H9 (cell line): ENCODE measurements around the gene MICAL2. TPM values are rescaled to one million over a fixed set of nuclear protein-coding genes. Genes with fewer than 3 reads are reported as not detected.

ENCODE experiments used
- DNase-seq: peaks from one replicate; pipeline ENCODE4 v3.0.0-alpha.2; 2017
- H2AFZ ChIP-seq: one replicate; pipeline ENCODE4 v1.6.1; 2013; ENCODE audit warnings: mild to moderate bottlenecking, low read length, control low read depth, moderate library complexity
- H2AK5ac ChIP-seq: 2 replicates; pipeline ENCODE4 v1.6.1; 2013; ENCODE audit warnings: low read length, control low read depth, mixed read lengths; ENCODE audit not compliant: insufficient read length
- H2BK120ac ChIP-seq: one replicate; pipeline ENCODE4 v1.6.1; 2013; ENCODE audit warnings: low read depth, mild to moderate bottlenecking, low read length, control low read depth, inconsistent platforms; ENCODE audit not compliant: poor library complexity, severe bottlenecking
- H2BK12ac ChIP-seq: 2 replicates; pipeline ENCODE4 v1.6.1; 2013; ENCODE audit warnings: low read length, control low read depth, mixed read lengths, low read depth; ENCODE audit not compliant: insufficient read length
- H2BK15ac ChIP-seq: 2 replicates; pipeline ENCODE4 v1.6.1; 2013; ENCODE audit warnings: low read depth, low read length, control low read depth
- H2BK20ac ChIP-seq: one replicate; pipeline ENCODE4 v1.6.1; 2013; ENCODE audit warnings: low read depth, mild to moderate bottlenecking, low read length, control low read depth, inconsistent platforms; ENCODE audit not compliant: poor library complexity, severe bottlenecking
- H2BK5ac ChIP-seq: 2 replicates; pipeline ENCODE4 v1.6.1; 2013; ENCODE audit warnings: low read length, control low read depth, mixed read lengths; ENCODE audit not compliant: insufficient read length
- H3K14ac ChIP-seq: 2 replicates; pipeline ENCODE4 v1.6.1; 2013; ENCODE audit warnings: low read length, control low read depth; ENCODE audit not compliant: insufficient read depth
- H3K18ac ChIP-seq: 2 replicates; pipeline ENCODE4 v1.6.1; 2013; ENCODE audit warnings: low read depth, mild to moderate bottlenecking, mixed read lengths, low read length, control low read depth; ENCODE audit not compliant: insufficient read length
- H3K23ac ChIP-seq: 2 replicates; pipeline ENCODE4 v1.6.1; 2013; ENCODE audit warnings: low read length, control low read depth, mixed read lengths, low read depth; ENCODE audit not compliant: insufficient read length
- H3K23me2 ChIP-seq: 2 replicates; pipeline ENCODE4 v1.6.1; 2013; ENCODE audit warnings: low read depth, mild to moderate bottlenecking, mixed read lengths, low read length, control low read depth; ENCODE audit not compliant: insufficient read length, poor library complexity, severe bottlenecking
- H3K27ac ChIP-seq: 2 replicates; pipeline ENCODE4 v1.5.1; 2013; ENCODE audit warnings: low read length, control low read depth, mixed read lengths, low read depth; ENCODE audit not compliant: insufficient read length
- H3K27me3 ChIP-seq: 2 replicates; pipeline ENCODE4 v1.6.1; 2013; ENCODE audit warnings: low read length, control low read depth, inconsistent platforms; ENCODE audit not compliant: insufficient read depth
- H3K4ac ChIP-seq: 2 replicates; pipeline ENCODE4 v1.6.1; 2013; ENCODE audit warnings: low read depth, mild to moderate bottlenecking, control low read depth, inconsistent platforms, low read length, moderate library complexity
- H3K4me1 ChIP-seq: 2 replicates; pipeline ENCODE4 v1.6.1; 2013; ENCODE audit warnings: low read length, control low read depth, inconsistent platforms; ENCODE audit not compliant: insufficient read depth
- H3K4me2 ChIP-seq: 2 replicates; pipeline ENCODE4 v1.6.1; 2013; ENCODE audit warnings: low read length, control low read depth, mixed read lengths; ENCODE audit not compliant: insufficient read length, insufficient read depth
- H3K56ac ChIP-seq: 2 replicates; pipeline ENCODE4 v1.6.1; 2013; ENCODE audit warnings: low read depth, mild to moderate bottlenecking, mixed read lengths, low read length, control low read depth; ENCODE audit not compliant: insufficient read length
- H3K79me1 ChIP-seq: 2 replicates; pipeline ENCODE4 v1.6.1; 2013; ENCODE audit warnings: low read depth, mild to moderate bottlenecking, moderate library complexity, low read length, control low read depth, inconsistent platforms; ENCODE audit not compliant: insufficient read depth, poor library complexity, severe bottlenecking
- H3K79me2 ChIP-seq: 2 replicates; pipeline ENCODE4 v1.6.1; 2013; ENCODE audit warnings: low read length, control low read depth, inconsistent platforms; ENCODE audit not compliant: insufficient read depth
- H3K9ac ChIP-seq: 2 replicates; pipeline ENCODE4 v1.6.1; 2013; ENCODE audit warnings: low read length, control low read depth, mixed read lengths; ENCODE audit not compliant: insufficient read length; ENCODE audit errors: extremely low read depth
- H3K9me3 ChIP-seq: one replicate; pipeline ENCODE4 v1.6.1; 2013; ENCODE audit warnings: low read depth, low read length, inconsistent platforms; ENCODE audit not compliant: control insufficient read depth
- H3T11ph ChIP-seq: one replicate; pipeline ENCODE4 v1.6.1; 2013; ENCODE audit warnings: mild to moderate bottlenecking, low read length, control low read depth, inconsistent platforms
- H4K20me1 ChIP-seq: one replicate; pipeline ENCODE4 v1.6.1; 2013; ENCODE audit not compliant: control insufficient read depth, insufficient read length, insufficient read depth
- H4K5ac ChIP-seq: 2 replicates; pipeline ENCODE4 v1.6.1; 2013; ENCODE audit warnings: low read depth, mild to moderate bottlenecking, mixed read lengths, low read length, control low read depth; ENCODE audit not compliant: insufficient read length
- H4K8ac ChIP-seq: replicated peaks from 2 replicates; pipeline ENCODE4 v1.6.1; 2013; ENCODE audit warnings: low read length, control low read depth, mixed read lengths, low read depth; ENCODE audit not compliant: insufficient read length
- H4K91ac ChIP-seq: 2 replicates; pipeline ENCODE4 v1.6.1; 2013; ENCODE audit warnings: low read depth, mild to moderate bottlenecking, moderate library complexity, mixed read lengths, low read length, control low read depth; ENCODE audit not compliant: insufficient read length
- H3K27ac Mint-ChIP-seq, 3 experiments: 2 replicates in 2 of 3; 3 replicates in 1 of 3; pipeline ENCODE4 v1.8.0; 2020 to 2021; ENCODE audit warnings: mixed read lengths in 3 of 3, mild to moderate bottlenecking in 1 of 3, moderate library complexity in 1 of 3
- H3K27me3 Mint-ChIP-seq: 2 replicates; pipeline ENCODE4 v1.8.0; 2021; ENCODE audit warnings: low read depth, mild to moderate bottlenecking, moderate library complexity, mixed read lengths
- H3K36me3 Mint-ChIP-seq, 3 experiments: 2 replicates in 2 of 3; 3 replicates in 1 of 3; pipeline ENCODE4 v1.8.0; 2020 to 2021; ENCODE audit warnings: low read depth in 3 of 3, mixed read lengths in 3 of 3; ENCODE audit not compliant: insufficient read depth in 1 of 3
- H3K4me1 Mint-ChIP-seq, 2 experiments: 2 replicates each; pipeline ENCODE4 v1.8.0; 2020; ENCODE audit warnings: mixed read lengths in 2 of 2
- H3K4me3 Mint-ChIP-seq, 2 experiments: 2 replicates in 1 of 2; 3 replicates in 1 of 2; pipeline ENCODE4 v1.8.0; 2020 to 2021; ENCODE audit warnings: mild to moderate bottlenecking in 2 of 2, mixed read lengths in 2 of 2, moderate library complexity in 1 of 2
- H3K9me3 Mint-ChIP-seq, 2 experiments: 2 replicates in 1 of 2; 3 replicates in 1 of 2; pipeline ENCODE4 v1.8.0; 2020; ENCODE audit warnings: mild to moderate bottlenecking in 2 of 2, mixed read lengths in 2 of 2, moderate library complexity in 1 of 2
- WGBS: extraction: QIAGEN DNeasy Blood & Tissue Kit; methylation state at CpG from one replicate; pipeline ENCODE4 v1.1.7; 2013; ENCODE audit warnings: missing lambda C conversion rate, low lambda C conversion rate, mixed read lengths; ENCODE audit not compliant: insufficient read length; ENCODE audit errors: extremely low coverage; 5-methylcytosine and 5-hydroxymethylcytosine counted together
- total RNA-seq: library from RNA; stranded (reverse); gene quantifications from 2 replicates; pipeline ENCODE4 v1.2.1, GENCODE V29; 2021
- TF ChIP-seq, protein P1 (sequence below): fragments of 200-600 bp; sonication (generic); conservative IDR thresholded peaks from 3 replicates; pipeline ENCODE4 v1.8.0; 2021; ENCODE audit warnings: antibody characterized with exemption, mild to moderate bottlenecking

MICAL2 gene
- total RNA-seq, 1 experiment from 2014 or later: 4.7 TPM

DNA sequence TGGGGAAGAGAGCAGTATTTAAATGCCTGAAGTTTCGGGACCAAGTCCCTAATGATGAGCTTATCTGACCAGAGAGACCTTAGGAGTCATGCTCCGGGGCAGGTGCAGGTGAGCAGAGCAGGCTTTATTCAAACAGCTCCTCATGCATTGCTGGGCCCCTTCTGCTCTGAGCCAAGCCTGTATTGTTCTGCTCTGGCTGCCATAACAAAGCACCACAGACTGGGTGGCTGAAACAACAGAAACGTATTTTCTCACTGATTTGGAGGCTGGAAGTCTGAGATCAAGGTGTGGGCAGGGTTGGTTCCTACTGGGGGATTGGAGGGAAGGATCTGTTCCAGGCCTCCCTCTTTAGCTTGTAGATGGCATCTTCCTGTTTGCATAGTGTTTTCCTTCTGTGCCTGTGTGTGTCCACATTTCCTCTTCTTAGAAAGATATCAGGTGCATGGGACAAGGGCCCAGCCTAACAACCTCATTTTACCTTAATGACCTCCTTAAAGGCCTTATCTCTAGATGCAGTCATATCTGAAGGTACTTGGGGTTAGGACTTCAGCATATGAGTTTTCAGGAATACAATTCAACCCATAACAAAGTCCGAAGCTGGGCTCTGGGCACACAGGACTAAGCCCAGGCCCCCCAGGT is 169.9 kb downstream of the MICAL2 start:
- Histone ChIP-seq H2AK5ac (no peak overlapping the region), H3K14ac (no peak overlapping the region), H3T11ph (no peak overlapping the region), H3K56ac (no peak overlapping the region), H3K4me1 (no peaks in the 10 kb centered on the region), H3K27ac (no peak overlapping the region), H3K18ac (no peak overlapping the region), H4K91ac (no peak overlapping the region), H3K23me2 (no peaks in the 10 kb centered on the region), H2AFZ (no peak overlapping the region), H3K9me3 (no peaks in the 10 kb centered on the region), H3K4ac (no peak overlapping the region), H3K27me3 (no peaks in the 10 kb centered on the region), H3K23ac (no peak overlapping the region), H3K79me1 (no peaks in the 10 kb centered on the region), H2BK15ac (no peak overlapping the region), H4K20me1 (no peaks in the 10 kb centered on the region), H2BK120ac (no peak overlapping the region), H3K9ac (no peak overlapping the region), H2BK20ac (no peak overlapping the region), H2BK12ac (no peak overlapping the region), H4K5ac (no peak overlapping the region), H3K79me2 (no peaks in the 10 kb centered on the region), H2BK5ac (no peak overlapping the region), H4K8ac (no peak overlapping the region), H3K4me2 (no peak overlapping the region)
- no CpG with 5 or more reads among the region's 4 CpGs for WGBS
- TF ChIP-seq, protein P1, sequence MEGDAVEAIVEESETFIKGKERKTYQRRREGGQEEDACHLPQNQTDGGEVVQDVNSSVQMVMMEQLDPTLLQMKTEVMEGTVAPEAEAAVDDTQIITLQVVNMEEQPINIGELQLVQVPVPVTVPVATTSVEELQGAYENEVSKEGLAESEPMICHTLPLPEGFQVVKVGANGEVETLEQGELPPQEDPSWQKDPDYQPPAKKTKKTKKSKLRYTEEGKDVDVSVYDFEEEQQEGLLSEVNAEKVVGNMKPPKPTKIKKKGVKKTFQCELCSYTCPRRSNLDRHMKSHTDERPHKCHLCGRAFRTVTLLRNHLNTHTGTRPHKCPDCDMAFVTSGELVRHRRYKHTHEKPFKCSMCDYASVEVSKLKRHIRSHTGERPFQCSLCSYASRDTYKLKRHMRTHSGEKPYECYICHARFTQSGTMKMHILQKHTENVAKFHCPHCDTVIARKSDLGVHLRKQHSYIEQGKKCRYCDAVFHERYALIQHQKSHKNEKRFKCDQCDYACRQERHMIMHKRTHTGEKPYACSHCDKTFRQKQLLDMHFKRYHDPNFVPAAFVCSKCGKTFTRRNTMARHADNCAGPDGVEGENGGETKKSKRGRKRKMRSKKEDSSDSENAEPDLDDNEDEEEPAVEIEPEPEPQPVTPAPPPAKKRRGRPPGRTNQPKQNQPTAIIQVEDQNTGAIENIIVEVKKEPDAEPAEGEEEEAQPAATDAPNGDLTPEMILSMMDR: no peak
- Mint-ChIP-seq H3K36me3 (no peaks in the 10 kb centered on the region), H3K27ac (peak overlapping the region in 2 of 3 experiments; percentile 24 to 72; a peak in 2 of 7 replicates), H3K4me1 (peaks cover 15 to 23% of the 10 kb centered on the region in 2 experiments), H3K4me3 (no peak overlapping the region), H3K27me3 (peaks cover 6% of the 10 kb centered on the region), H3K9me3 (no peaks in the 10 kb centered on the region)
- DNase-seq: peak; percentile 27
